Measurements from ENCODE around the gene P2RY11.
A peak's percentile ranks its signal among the peaks of the same experiment; 100 is the strongest.

P2RY11 gene

DNA sequence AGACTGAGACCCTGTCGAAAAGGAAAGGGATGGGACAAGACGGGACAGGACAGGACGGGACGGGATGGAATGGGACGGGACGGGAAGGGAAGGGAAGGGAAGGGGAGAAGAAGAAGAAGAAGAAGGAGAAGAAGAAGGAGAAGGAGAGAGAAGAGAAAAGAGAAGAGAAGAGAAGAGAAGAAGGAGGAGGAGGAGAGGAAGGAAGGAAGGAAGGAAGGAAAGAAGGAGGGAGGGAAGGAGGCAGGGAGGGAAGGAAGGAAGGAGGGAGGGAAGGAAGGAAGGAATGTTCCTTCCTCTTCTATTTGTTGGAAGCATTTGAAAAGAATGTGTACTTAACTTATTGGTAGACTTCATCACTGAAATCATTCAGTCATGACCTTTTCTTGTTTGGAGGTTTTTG, 35.0 kb upstream of the P2RY11 start:
- DNase-seq (ENCODE audit: low read depth) = no peak
- TF ChIP-seq, protein P1, sequence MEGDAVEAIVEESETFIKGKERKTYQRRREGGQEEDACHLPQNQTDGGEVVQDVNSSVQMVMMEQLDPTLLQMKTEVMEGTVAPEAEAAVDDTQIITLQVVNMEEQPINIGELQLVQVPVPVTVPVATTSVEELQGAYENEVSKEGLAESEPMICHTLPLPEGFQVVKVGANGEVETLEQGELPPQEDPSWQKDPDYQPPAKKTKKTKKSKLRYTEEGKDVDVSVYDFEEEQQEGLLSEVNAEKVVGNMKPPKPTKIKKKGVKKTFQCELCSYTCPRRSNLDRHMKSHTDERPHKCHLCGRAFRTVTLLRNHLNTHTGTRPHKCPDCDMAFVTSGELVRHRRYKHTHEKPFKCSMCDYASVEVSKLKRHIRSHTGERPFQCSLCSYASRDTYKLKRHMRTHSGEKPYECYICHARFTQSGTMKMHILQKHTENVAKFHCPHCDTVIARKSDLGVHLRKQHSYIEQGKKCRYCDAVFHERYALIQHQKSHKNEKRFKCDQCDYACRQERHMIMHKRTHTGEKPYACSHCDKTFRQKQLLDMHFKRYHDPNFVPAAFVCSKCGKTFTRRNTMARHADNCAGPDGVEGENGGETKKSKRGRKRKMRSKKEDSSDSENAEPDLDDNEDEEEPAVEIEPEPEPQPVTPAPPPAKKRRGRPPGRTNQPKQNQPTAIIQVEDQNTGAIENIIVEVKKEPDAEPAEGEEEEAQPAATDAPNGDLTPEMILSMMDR (IDR thresholded peaks at IDR 0.05; ENCODE audit: low read length, missing control alignments) = no peak
- H3K4me3 ChIP-seq (replicated peaks; ENCODE audit: low read depth, low read length) = no peak overlapping the region

GRCh38 chr19:10078329-10078728, 33.2 kb upstream of the P2RY11 start:
- no peak overlapping the region for H3K4me3 ChIP-seq (replicated peaks; ENCODE audit: low read depth, low read length)
- no peak for DNase-seq (ENCODE audit: low read depth)
- TF ChIP-seq, protein P1 (IDR thresholded peaks at IDR 0.05; ENCODE audit: low read length, missing control alignments) = no peak

DNA sequence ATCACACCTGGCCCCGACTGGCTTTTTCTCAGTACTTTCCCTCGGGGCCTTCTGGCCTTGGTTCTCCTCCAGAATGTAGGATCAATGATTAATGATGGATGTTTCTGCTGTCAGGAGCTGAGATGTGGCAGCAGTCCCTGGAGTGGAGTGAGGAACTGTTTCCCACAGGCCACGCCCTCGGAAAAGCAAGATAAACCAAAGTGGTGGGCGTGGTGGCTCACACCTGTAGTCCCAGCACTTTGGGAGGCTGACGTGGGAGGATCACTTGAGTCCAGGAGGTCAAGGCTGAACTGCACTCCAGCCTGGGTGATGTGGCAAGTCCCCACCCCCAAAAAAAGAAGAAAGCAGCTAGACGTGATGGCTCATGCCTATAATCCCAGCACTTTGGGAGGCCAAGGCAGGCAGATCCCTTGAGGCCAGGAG, 32.5 kb upstream of the P2RY11 start:
- TF ChIP-seq, protein P1 (IDR thresholded peaks at IDR 0.05; ENCODE audit: low read length, missing control alignments) = no peak
- DNase-seq (ENCODE audit: low read depth) = no peak
- no peak overlapping the region for H3K4me3 ChIP-seq (replicated peaks; ENCODE audit: low read depth, low read length)

DNA sequence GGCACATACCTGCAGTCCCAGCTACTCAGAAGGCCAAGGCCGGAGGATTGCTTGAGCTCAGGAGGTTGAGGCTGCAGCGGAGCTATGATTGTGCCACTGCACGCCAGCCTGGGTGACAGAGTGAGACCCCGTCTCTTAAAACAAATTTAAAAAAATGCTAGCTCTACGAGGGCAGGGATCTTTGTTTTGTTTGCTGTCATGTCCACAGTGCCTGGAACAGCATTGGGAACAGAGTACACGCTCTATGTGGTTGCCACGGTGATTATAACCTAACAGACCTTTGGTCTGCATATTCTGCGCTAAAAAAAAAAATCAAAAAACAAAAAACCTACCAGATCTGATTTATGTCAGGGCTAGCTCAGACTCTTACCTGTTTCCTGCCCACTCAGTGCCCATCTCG, 27.6 kb upstream of the P2RY11 start:
- TF ChIP-seq, protein P1 (IDR thresholded peaks at IDR 0.05; ENCODE audit: low read length, missing control alignments) = no peak
- H3K4me3 ChIP-seq (replicated peaks; ENCODE audit: low read depth, low read length) = no peak overlapping the region
- no peak for DNase-seq (ENCODE audit: low read depth)

DNA sequence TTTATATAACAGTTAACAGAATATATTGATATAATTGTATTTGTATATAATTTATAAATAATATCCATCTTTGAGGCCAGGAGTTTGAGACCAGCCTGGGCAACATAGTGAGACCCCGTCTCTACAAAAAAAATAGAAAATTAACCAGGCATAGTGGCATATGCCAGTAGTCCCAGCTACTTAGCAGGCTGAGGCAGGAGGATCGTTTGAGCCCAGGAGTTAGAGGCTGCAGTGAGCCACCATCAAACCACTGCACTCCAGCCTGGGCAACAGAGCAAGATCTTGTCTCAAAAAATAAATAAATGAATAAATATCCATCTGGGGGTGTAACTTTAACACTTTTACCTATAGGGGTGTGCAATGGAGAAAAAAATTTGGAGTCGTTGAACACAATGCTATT, 26.7 kb upstream of the P2RY11 start:
- DNase-seq (ENCODE audit: low read depth) = no peak
- H3K4me3 ChIP-seq (replicated peaks; ENCODE audit: low read depth, low read length) = no peak overlapping the region
- TF ChIP-seq, protein P1 (IDR thresholded peaks at IDR 0.05; ENCODE audit: low read length, missing control alignments) = no peak

DNA sequence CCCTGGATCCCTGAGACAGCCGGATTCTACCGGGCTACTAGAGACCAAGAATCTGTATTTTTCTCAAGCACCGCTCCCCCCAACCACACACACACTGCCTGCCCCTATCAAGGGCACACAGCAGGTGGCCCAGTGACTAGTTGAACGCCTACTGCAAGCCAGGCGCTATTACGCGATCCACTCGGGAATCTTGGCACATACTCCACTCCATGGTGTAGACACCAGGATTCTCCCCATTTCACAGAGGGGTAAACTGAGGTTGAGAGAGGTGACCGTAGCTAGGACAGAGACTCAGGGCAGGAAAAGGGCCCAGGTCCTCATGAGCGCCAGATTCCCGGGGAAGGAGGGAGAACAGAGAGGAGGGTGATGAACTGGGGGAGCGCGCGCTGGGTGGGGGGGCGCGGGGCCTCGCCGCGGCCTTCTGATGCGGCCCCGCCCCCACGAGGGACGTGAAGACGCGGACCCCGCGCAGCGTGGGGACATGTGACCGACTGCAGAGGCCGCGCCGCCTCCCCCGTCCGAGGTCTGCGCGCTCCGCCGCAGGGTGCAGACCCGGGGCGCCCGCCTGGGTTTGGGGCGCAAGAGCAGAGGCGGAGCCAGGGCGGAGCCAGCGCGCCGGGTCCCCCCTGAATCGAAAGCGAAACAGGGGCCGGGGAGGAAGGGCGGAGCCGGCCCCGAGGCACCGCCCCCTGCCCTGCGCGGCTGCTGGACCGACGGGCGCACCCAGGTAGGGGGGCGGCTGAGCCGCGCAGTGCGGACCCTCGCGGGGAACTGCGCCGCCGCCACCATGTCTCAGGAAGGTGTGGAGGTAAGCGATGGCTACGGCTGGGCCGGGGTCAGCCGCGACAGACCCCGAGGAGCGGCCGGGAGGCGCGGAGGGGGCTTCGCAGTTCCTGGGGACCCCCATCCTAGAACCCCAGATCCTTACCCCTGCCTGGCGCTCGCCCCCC, 25.6 kb upstream of the P2RY11 start, which contains the start of gene SHFL:
Gene SHFL (plus strand): TSS at position 677 of the 950 bp plus-strand sequence. CDS start 111 bp downstream, at position 788.
- peak; percentile 54 for DNase-seq (ENCODE audit: low read depth)
- peak within 1 kb of the TSS; percentile 95 for H3K4me3 ChIP-seq (replicated peaks; ENCODE audit: low read depth, low read length)
- TF ChIP-seq, protein P1 (IDR thresholded peaks at IDR 0.05; ENCODE audit: low read length, missing control alignments) = no peak

Data from fibroblast of pulmonary artery (primary cell).